Neural cell (in vitro differentiated cells): Measurements from ENCODE around the gene ZBTB7B. TPM values are rescaled to one million over a fixed set of nuclear protein-coding genes. Genes with fewer than 3 reads are reported as not detected.

Source experiments
- H2AFZ ChIP-seq: fragments of 200-600, 300-800 bp; sonication (generic), shearing (Covaris generic); 2 replicates; pipeline ENCODE4 v1.6.0; 2014; ENCODE audit warnings: low read depth, mild to moderate bottlenecking, antibody characterized with exemption, low read length, moderate library complexity
- H3F3A ChIP-seq: fragments of 200-600 bp; shearing (Covaris generic); 2 replicates; pipeline ENCODE4 v1.6.1; 2016; ENCODE audit warnings: mild to moderate bottlenecking, moderate library complexity, mixed read lengths, antibody characterized with exemption, low read length; ENCODE audit not compliant: insufficient read depth, poor library complexity, severe bottlenecking
- H3K27ac ChIP-seq: fragments of 200-600, 300-800 bp; sonication (generic), shearing (Covaris generic); 2 replicates; pipeline ENCODE4 v1.5.1; 2014; ENCODE audit warnings: mild to moderate bottlenecking, low read length, moderate library complexity
- H3K27me3 ChIP-seq: fragments of 300-800, 200-600 bp; sonication (generic), shearing (Covaris generic); 2 replicates; pipeline ENCODE4 v1.6.0; 2014; ENCODE audit warnings: mild to moderate bottlenecking, low read depth, low read length, moderate library complexity; ENCODE audit not compliant: insufficient read depth
- H3K36me3 ChIP-seq: fragments of 300-800, 200-600 bp; sonication (generic), shearing (Covaris generic); 2 replicates; pipeline ENCODE4 v1.5.1; 2014; ENCODE audit warnings: mild to moderate bottlenecking, antibody characterized with exemption, low read length, moderate library complexity; ENCODE audit not compliant: insufficient read depth
- H3K4me2 ChIP-seq: fragments of 300-800, 200-600 bp; sonication (generic), shearing (Covaris generic); 2 replicates; pipeline ENCODE4 v1.6.0; 2014; ENCODE audit warnings: mild to moderate bottlenecking, low read length
- H3K4me3 ChIP-seq: fragments of 300-800, 200-600 bp; sonication (generic), shearing (Covaris generic); 2 replicates; pipeline ENCODE4 v1.5.1; 2014; ENCODE audit warnings: mild to moderate bottlenecking, low read length, moderate library complexity
- H3K79me2 ChIP-seq: fragments of 200-600 bp; shearing (Covaris generic); replicated peaks from 2 replicates; pipeline ENCODE4 v1.6.0; 2014; ENCODE audit warnings: mild to moderate bottlenecking, low read length, moderate library complexity; ENCODE audit not compliant: insufficient read depth
- H3K9ac ChIP-seq: fragments of 300-800, 200-600 bp; sonication (generic), shearing (Covaris generic); 2 replicates; pipeline ENCODE4 v1.6.1; 2016; ENCODE audit warnings: mild to moderate bottlenecking, low read length, mixed read lengths
- H3K9me2 ChIP-seq: fragments of 200-600 bp; shearing (Covaris generic); 2 replicates; pipeline ENCODE4 v1.6.1; 2016; ENCODE audit warnings: mild to moderate bottlenecking, low read length, mixed read lengths; ENCODE audit not compliant: insufficient read depth
- H3K9me3 ChIP-seq: fragments of 200-600, 300-800 bp; sonication (generic), shearing (Covaris generic); 2 replicates; pipeline ENCODE4 v1.6.1; 2016; ENCODE audit warnings: mild to moderate bottlenecking, mixed run types, low read length, moderate library complexity, mixed read lengths
- H4K20me1 ChIP-seq: fragments of 200-600 bp; shearing (Covaris generic); 2 replicates; pipeline ENCODE4 v1.6.1; 2016; ENCODE audit warnings: mild to moderate bottlenecking, mixed run types; ENCODE audit not compliant: insufficient read depth
- EP300 ChIP-seq: fragments of 450-650 bp; conservative IDR thresholded peaks from 2 replicates; pipeline ENCODE4 v1.6.1; 2014; ENCODE audit warnings: antibody characterized with exemption, mild to moderate bottlenecking, moderate library complexity; ENCODE audit not compliant: poor library complexity, severe bottlenecking
- EZH2 ChIP-seq: fragments of 200-600, 300-800 bp; shearing (Covaris generic), sonication (generic); IDR thresholded peaks from 2 replicates; pipeline ENCODE4 v1.6.1; 2014; ENCODE audit warnings: antibody characterized with exemption, low read length, borderline replicate concordance, mild to moderate bottlenecking; ENCODE audit not compliant: insufficient read depth, poor library complexity, severe bottlenecking
- MXI1 ChIP-seq: fragments of 450-650 bp; conservative IDR thresholded peaks from 2 replicates; pipeline ENCODE4 v1.6.1; 2014; ENCODE audit warnings: antibody characterized with exemption, mild to moderate bottlenecking; ENCODE audit not compliant: poor library complexity, severe bottlenecking
- POLR2AphosphoS5 ChIP-seq: IDR thresholded peaks from 2 replicates; pipeline ENCODE4 v1.6.1; 2012
- RAD21 ChIP-seq: fragments of 450-650 bp; conservative IDR thresholded peaks from 2 replicates; pipeline ENCODE4 v1.6.1; 2014; ENCODE audit warnings: antibody characterized with exemption, mild to moderate bottlenecking, moderate library complexity
- SMC3 ChIP-seq: fragments of 450-650 bp; conservative IDR thresholded peaks from 2 replicates; pipeline ENCODE4 v1.6.1; 2014; ENCODE audit warnings: antibody characterized with exemption, mild to moderate bottlenecking, moderate library complexity; ENCODE audit not compliant: poor library complexity
- TAF1 ChIP-seq: IDR thresholded peaks from 2 replicates; pipeline ENCODE4 v1.6.1; 2012; ENCODE audit warnings: low read depth
- polyA plus RNA-seq: library from polyadenylated mRNA; depleted of rRNA; stranded (reverse); fragments of >200 nt; gene quantifications from 2 replicates; pipeline ENCODE4 v1.2.3, GENCODE V29; 2014
- TF ChIP-seq, protein P1 (sequence below): fragments of 450-650 bp; IDR thresholded peaks from 2 replicates; pipeline ENCODE4 v1.5.1; 2014; ENCODE audit warnings: antibody characterized with exemption, mild to moderate bottlenecking, moderate library complexity; ENCODE audit not compliant: poor library complexity, severe bottlenecking
- TF ChIP-seq, protein P2 (sequence below): IDR thresholded peaks from 2 replicates; pipeline ENCODE4 v1.6.1; 2012; ENCODE audit warnings: borderline replicate concordance

Gene ZBTB7B
- polyA plus RNA-seq, 1 donor from 2014 or later, result 0.54 TPM

DNA sequence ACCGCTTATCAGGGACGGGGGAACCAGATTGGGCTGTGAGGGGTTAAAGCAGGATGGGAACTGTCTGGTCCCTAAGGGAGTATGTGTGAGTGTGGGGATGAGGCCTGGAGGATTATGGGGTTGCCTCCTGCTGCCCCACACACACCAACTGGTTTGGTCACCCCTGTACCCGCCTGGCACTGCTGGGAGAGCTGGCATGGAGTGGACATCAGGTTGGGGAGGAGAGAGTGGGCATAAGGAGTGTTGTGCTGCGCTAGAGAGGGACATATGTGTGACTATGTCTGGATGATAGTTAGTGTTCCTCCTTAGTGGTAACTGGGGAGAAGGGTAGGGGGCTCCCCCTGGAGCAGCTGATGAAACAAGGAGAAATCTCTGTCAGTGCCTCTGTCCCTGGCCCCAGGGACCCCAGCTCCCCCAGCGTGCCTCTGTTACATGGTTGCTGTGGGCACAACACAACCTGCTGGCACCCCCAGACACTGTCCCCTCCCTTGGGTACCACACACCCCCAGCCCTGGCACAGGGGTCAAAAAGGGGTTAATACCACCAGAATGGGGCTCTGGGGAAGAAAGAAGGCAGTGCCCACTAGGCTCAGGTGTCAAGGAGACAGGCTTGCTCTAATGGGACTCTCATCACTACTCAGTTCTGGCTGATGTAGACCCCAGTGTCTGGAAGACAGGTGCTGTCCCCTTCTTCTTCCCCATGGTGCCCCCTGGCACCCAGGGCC lies 1.9 kb downstream of the ZBTB7B start:
- Histone ChIP-seq H3K36me3 (no peaks in the 10 kb centered on the region), H3K27ac (no peak overlapping the region), H2AFZ (no peak overlapping the region), H3K4me2 (no peak overlapping the region), H3K9me3 (no peaks in the 10 kb centered on the region), H4K20me1 (no peaks in the 10 kb centered on the region), H3K27me3 (peaks cover 9% of the 10 kb centered on the region), H3F3A (no peaks in the 10 kb centered on the region), H3K9ac (no peak overlapping the region), H3K9me2 (no peaks in the 10 kb centered on the region), H3K79me2 (no peaks in the 10 kb centered on the region), H3K4me3 (peak overlapping the region; percentile 58)
- TF ChIP-seq EZH2, result no peak
- no peak for TF ChIP-seq RAD21

DNA sequence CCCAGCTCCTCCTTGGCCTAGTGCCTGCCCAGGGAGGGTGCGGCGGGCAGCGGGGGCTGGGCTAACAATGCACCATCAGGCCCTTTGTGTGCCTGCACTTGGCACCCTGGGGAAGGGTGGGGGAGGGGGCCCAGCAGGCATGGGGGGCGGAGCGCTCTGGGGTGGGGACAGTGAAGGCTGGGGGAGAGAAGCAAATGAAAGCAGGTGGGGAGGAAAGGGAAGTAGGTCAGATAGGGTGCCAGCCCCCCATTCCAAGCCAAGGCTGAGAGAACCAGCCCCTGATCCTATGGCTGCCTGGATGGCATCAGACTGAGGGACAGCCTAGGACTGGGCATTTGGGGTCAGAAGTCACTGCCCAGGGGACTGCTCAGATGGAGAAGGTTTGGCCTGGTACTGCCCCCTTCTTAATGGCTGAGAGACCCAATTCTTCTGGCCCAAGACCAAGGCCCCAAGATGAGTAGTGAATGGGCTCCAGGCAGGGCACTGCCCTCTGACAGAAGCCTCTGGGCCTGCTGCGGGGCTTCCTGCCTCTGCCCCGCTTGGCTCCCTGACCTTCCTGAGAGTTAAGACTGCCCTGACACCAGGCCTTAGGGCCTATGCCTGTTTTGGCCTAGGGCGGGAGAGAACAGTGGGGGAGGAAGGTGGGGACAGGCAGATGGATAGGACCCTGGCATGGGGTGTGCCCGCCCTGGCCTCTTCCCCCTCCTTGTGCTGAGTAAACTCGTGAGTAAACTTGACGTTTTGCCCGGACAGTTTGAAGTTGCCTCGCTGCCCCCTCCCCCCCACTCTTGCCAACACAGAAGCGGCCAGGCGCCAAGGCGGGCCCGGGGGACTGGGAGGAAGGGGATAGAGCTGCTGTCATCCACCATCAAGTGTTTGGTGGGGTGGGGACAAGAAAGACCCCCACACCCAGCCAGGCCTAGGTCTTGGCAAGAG lies 2.7 kb downstream of the ZBTB7B start:
- Histone ChIP-seq H3K79me2 (no peaks in the 10 kb centered on the region), H3K4me2 (no peak overlapping the region), H4K20me1 (no peaks in the 10 kb centered on the region), H2AFZ (no peak overlapping the region), H3F3A (no peaks in the 10 kb centered on the region), H3K27me3 (peaks cover 9% of the 10 kb centered on the region), H3K9me2 (no peaks in the 10 kb centered on the region), H3K27ac (no peak overlapping the region), H3K36me3 (no peaks in the 10 kb centered on the region), H3K4me3 (no peak overlapping the region), H3K9me3 (no peaks in the 10 kb centered on the region), H3K9ac (no peak overlapping the region)
- TF ChIP-seq, protein P1, sequence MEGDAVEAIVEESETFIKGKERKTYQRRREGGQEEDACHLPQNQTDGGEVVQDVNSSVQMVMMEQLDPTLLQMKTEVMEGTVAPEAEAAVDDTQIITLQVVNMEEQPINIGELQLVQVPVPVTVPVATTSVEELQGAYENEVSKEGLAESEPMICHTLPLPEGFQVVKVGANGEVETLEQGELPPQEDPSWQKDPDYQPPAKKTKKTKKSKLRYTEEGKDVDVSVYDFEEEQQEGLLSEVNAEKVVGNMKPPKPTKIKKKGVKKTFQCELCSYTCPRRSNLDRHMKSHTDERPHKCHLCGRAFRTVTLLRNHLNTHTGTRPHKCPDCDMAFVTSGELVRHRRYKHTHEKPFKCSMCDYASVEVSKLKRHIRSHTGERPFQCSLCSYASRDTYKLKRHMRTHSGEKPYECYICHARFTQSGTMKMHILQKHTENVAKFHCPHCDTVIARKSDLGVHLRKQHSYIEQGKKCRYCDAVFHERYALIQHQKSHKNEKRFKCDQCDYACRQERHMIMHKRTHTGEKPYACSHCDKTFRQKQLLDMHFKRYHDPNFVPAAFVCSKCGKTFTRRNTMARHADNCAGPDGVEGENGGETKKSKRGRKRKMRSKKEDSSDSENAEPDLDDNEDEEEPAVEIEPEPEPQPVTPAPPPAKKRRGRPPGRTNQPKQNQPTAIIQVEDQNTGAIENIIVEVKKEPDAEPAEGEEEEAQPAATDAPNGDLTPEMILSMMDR, result no peak
- TF ChIP-seq SMC3 (no peak), MXI1 (no peak)

DNA sequence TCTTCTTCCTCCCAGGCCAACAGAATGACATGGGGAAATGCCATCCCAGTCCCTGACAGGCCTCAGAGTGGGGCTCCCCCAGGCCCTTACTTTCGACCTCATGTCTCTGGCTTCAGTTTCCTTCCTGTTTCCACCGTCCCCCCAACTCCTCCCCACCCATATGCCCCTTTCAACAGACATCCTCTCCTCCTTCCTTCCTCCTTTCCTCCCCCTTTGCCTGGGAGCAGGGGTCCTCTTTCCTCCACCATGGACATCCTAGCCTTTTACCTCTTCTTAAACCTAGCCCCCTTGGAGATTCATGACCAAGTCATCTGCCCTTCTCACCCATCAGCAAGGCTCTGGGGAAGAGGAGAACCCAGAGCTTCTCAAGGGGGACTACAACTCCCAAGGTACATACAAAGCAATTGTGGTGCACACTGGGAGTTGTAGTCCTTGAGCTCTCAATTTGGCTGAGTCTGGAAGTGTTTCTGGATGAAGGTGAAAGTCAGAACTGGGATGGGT lies 4.0 kb downstream of the ZBTB7B start:
- Histone ChIP-seq H3K9me2 (no peaks in the 10 kb centered on the region), H3K4me3 (no peak overlapping the region), H3K9me3 (no peaks in the 10 kb centered on the region), H3K79me2 (no peaks in the 10 kb centered on the region), H3K27ac (no peak overlapping the region), H3K27me3 (peaks cover 9% of the 10 kb centered on the region), H3K36me3 (no peaks in the 10 kb centered on the region), H2AFZ (no peak overlapping the region), H3F3A (no peaks in the 10 kb centered on the region), H4K20me1 (no peaks in the 10 kb centered on the region), H3K4me2 (no peak overlapping the region), H3K9ac (no peak overlapping the region)
- TF ChIP-seq, protein P2, sequence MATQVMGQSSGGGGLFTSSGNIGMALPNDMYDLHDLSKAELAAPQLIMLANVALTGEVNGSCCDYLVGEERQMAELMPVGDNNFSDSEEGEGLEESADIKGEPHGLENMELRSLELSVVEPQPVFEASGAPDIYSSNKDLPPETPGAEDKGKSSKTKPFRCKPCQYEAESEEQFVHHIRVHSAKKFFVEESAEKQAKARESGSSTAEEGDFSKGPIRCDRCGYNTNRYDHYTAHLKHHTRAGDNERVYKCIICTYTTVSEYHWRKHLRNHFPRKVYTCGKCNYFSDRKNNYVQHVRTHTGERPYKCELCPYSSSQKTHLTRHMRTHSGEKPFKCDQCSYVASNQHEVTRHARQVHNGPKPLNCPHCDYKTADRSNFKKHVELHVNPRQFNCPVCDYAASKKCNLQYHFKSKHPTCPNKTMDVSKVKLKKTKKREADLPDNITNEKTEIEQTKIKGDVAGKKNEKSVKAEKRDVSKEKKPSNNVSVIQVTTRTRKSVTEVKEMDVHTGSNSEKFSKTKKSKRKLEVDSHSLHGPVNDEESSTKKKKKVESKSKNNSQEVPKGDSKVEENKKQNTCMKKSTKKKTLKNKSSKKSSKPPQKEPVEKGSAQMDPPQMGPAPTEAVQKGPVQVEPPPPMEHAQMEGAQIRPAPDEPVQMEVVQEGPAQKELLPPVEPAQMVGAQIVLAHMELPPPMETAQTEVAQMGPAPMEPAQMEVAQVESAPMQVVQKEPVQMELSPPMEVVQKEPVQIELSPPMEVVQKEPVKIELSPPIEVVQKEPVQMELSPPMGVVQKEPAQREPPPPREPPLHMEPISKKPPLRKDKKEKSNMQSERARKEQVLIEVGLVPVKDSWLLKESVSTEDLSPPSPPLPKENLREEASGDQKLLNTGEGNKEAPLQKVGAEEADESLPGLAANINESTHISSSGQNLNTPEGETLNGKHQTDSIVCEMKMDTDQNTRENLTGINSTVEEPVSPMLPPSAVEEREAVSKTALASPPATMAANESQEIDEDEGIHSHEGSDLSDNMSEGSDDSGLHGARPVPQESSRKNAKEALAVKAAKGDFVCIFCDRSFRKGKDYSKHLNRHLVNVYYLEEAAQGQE, result no peak
- TF ChIP-seq EP300, result no peak
- TF ChIP-seq, protein P1, result no peak
- TF ChIP-seq EZH2, result no peak
- no peak for TF ChIP-seq MXI1
- no peak for TF ChIP-seq SMC3
- no peak for TF ChIP-seq RAD21
- TF ChIP-seq POLR2AphosphoS5, result no peak
- TF ChIP-seq TAF1, result no peak
